B cell (primary cell): Measurements from ENCODE around the gene SIRT3. TPM values are rescaled to one million over a fixed set of nuclear protein-coding genes. Genes with fewer than 3 reads are reported as not detected.

ENCODE experiments used
- ATAC-seq: fragments of 200-7000 bp; cut with Tn5 transposase; one replicate; pipeline ENCODE4 v1.10.0; 2021; ENCODE audit warnings: low read depth, mild to moderate bottlenecking, moderate number of reproducible peaks, moderate library complexity
- CTCF ChIA-PET: fragments of 350-600 bp; sonication (Branson Sonifier 250); formaldehyde crosslinking; loops from one replicate; lab custom pipeline; 2021; ENCODE audit warnings: antibody characterized with exemption, inconsistent platforms; lab: Charles Lee
- POLR2A ChIA-PET: fragments of 350-600 bp; sonication (Branson Sonifier 250); formaldehyde crosslinking; loops from one replicate; lab custom pipeline; 2021; ENCODE audit warnings: antibody characterized with exemption; lab: Charles Lee
- DNase-seq: peaks from one replicate; pipeline ENCODE4 v3.0.0; 2013
- H2AFZ ChIP-seq: 2 replicates; pipeline ENCODE4 v1.6.1; 2012; ENCODE audit warnings: mild to moderate bottlenecking, low read depth, low read length; ENCODE audit not compliant: insufficient read depth, poor library complexity, severe bottlenecking
- H3K27ac ChIP-seq, 2 donors: 1 replicate in 1 of 2; 2 replicates in 1 of 2; pipeline ENCODE4 v1.5.1; 2012 to 2013; ENCODE audit warnings: low read length in 2 of 2, mild to moderate bottlenecking in 2 of 2, moderate library complexity in 1 of 2
- H3K27me3 ChIP-seq, 4 experiments: fragments of 200-600 bp in 1 of 4; sonication (generic) in 1 of 4; replicated peaks in 1 of 4; 1 replicate in 2 of 4; 2 replicates in 2 of 4; pipeline versions ENCODE4 v1.6.1 to v1.7.0; 2013 to 2016; ENCODE audit warnings: low read length in 3 of 4, mild to moderate bottlenecking in 2 of 4, mixed read lengths in 1 of 4, moderate library complexity in 1 of 4; ENCODE audit not compliant: insufficient read depth in 4 of 4, control insufficient read depth in 3 of 4; ENCODE audit errors: control extremely low read depth in 1 of 4
- H3K36me3 ChIP-seq, 2 experiments: replicated peaks in 1 of 2; 1 replicate in 1 of 2; 2 replicates in 1 of 2; pipeline versions ENCODE4 v1.6.1 to v1.7.1; 2013; ENCODE audit warnings: low read length in 1 of 2; ENCODE audit not compliant: insufficient read depth in 2 of 2, control insufficient read depth in 1 of 2; ENCODE audit errors: control extremely low read depth in 1 of 2, extremely low read depth in 1 of 2
- H3K4me1 ChIP-seq, 2 donors: fragments of 200-600 bp in 1 of 2; sonication (generic) in 1 of 2; 1 replicate in 1 of 2; 2 replicates in 1 of 2; pipeline versions ENCODE4 v1.5.1 to v1.6.1; 2013 to 2017; ENCODE audit warnings: low read length in 2 of 2; ENCODE audit not compliant: control insufficient read depth in 2 of 2, insufficient read depth in 2 of 2
- H3K4me2 ChIP-seq: replicated peaks from 2 replicates; pipeline ENCODE3; 2012; ENCODE audit warnings: mild to moderate bottlenecking, low read depth, low read length; ENCODE audit not compliant: poor library complexity, severe bottlenecking
- H3K4me3 ChIP-seq, 5 experiments: fragments of 200-600 bp in 1 of 5; sonication (generic) in 1 of 5; 1 replicate in 3 of 5; 2 replicates in 2 of 5; pipeline versions ENCODE4 v1.5.1 to v1.7.0; 2011 to 2016; ENCODE audit warnings: low read length in 4 of 5, mild to moderate bottlenecking in 4 of 5, low read depth in 2 of 5, control low read depth in 1 of 5, moderate library complexity in 1 of 5; ENCODE audit not compliant: insufficient read depth in 1 of 5; ENCODE audit errors: control extremely low read depth in 1 of 5, extremely low read depth in 1 of 5
- H3K79me2 ChIP-seq: fragments of 200-600 bp; sonication (generic); one replicate; pipeline ENCODE4 v1.6.0; 2016; ENCODE audit warnings: low read length; ENCODE audit not compliant: control insufficient read depth, insufficient read depth
- H3K9ac ChIP-seq: fragments of 200-600 bp; sonication (generic); 2 replicates; pipeline ENCODE4 v1.6.1; 2017; ENCODE audit warnings: mild to moderate bottlenecking, low read length, moderate library complexity
- H3K9me3 ChIP-seq, 3 donors: one replicate each; pipeline versions ENCODE4 v1.6.1 to v1.7.1; 2013; ENCODE audit warnings: low read length in 2 of 3; ENCODE audit not compliant: control insufficient read depth in 2 of 3, insufficient read depth in 1 of 3; ENCODE audit errors: control extremely low read depth in 1 of 3
- H4K20me1 ChIP-seq: 2 replicates; pipeline ENCODE4 v1.6.0; 2012; ENCODE audit warnings: mild to moderate bottlenecking, low read length; ENCODE audit not compliant: insufficient read depth, control insufficient read depth, poor library complexity, severe bottlenecking
- H3K27ac Mint-ChIP-seq: one replicate; pipeline ENCODE4 v1.8.0; 2021; ENCODE audit warnings: mixed read lengths
- H3K27me3 Mint-ChIP-seq: one replicate; pipeline ENCODE4 v1.8.0; 2021; ENCODE audit warnings: mixed read lengths
- H3K4me1 Mint-ChIP-seq: one replicate; pipeline ENCODE4 v1.8.0; 2021; ENCODE audit warnings: mixed read lengths
- H3K4me3 Mint-ChIP-seq: one replicate; pipeline ENCODE4 v1.8.0; 2021; ENCODE audit warnings: mixed read lengths
- H3K9me3 Mint-ChIP-seq: one replicate; pipeline ENCODE4 v1.8.0; 2022; ENCODE audit warnings: mixed read lengths; ENCODE audit not compliant: insufficient read depth
- CTCF ChIP-seq: fragments of 200-600 bp; IDR thresholded peaks from one replicate; pipeline ENCODE4 v1.8.0; 2022; ENCODE audit warnings: antibody characterized with exemption, mild to moderate bottlenecking
- EZH2 ChIP-seq: IDR thresholded peaks from 2 replicates; pipeline ENCODE4 v1.6.1; 2012; ENCODE audit warnings: borderline replicate concordance, low read depth, mild to moderate bottlenecking, moderate library complexity, low read length; ENCODE audit not compliant: insufficient read depth, poor library complexity, severe bottlenecking
- WGBS: methylation state at CpG from one replicate; pipeline ENCODE4 v1.1.5; 2013; ENCODE audit warnings: missing lambda C conversion rate; ENCODE audit not compliant: insufficient coverage; 5-methylcytosine and 5-hydroxymethylcytosine counted together
- intact Hi-C: fragments of 100-400 bp; cut with micrococcal nuclease; formaldehyde crosslinking; loops from one replicate; pipeline ENCODE4 v1.10.0; 2022
- polyA plus RNA-seq: library from polyadenylated mRNA; depleted of rRNA; stranded (reverse); fragments of >200 nt; gene quantifications from 2 replicates; pipeline ENCODE4 v1.2.3, GENCODE V29; 2012
- total RNA-seq, 2 donors: library from RNA; stranded (reverse); fragments of 120-200 nt in 1 of 2; gene quantifications; 1 replicate in 1 of 2; 2 replicates in 1 of 2; pipeline versions ENCODE4 v1.2.3 to v1.2.4, GENCODE V29; 2013 to 2022

The SIRT3 gene
- total and polyA plus RNA-seq, 2 donors (not counting 1 experiment from before 2014, with no cell fraction given): 22.9 to 27.9 TPM

DNA sequence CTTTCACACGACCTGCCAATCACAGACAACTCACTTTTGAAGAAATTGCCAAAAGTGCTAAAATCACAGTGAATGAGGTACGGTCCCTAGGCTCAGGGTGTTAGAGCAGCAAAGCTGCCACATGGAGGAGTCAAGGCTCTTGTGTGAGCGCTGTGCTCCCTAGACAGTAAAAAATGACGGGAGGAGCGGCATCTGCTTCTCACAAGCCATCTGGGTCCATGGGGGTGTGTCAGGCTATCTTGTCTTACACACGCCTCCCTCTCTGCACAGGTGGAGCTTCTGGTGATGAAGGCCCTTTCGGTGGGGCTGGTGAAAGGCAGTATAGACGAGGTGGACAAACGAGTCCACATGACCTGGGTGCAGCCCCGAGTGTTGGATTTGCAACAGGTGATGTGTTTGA lies 15.4 kb upstream of the SIRT3 start:
- Histone ChIP-seq H3K27ac (no peak overlapping the region), H3K36me3 (peaks cover 2 to 65% of the 10 kb centered on the region in 2 experiments), H3K4me3 (no peak overlapping the region), H3K4me1 (peaks cover 0 to 5% of the 10 kb centered on the region in 2 donors), H3K27me3 (no peaks in the 10 kb centered on the region), H4K20me1 (no peaks in the 10 kb centered on the region), H2AFZ (no peak overlapping the region), H3K9ac (no peak overlapping the region), H3K79me2 (peaks cover 5% of the 10 kb centered on the region), H3K4me2 (no peak overlapping the region), H3K9me3 (no peaks in the 10 kb centered on the region)
- TF ChIP-seq EZH2: no peak
- TF ChIP-seq CTCF: no peak
- ATAC-seq (no peak), DNase-seq (no peak)
- Mint-ChIP-seq H3K4me1 (peaks cover 7% of the 10 kb centered on the region), H3K27ac (peak overlapping the region; percentile 50), H3K9me3 (no peaks in the 10 kb centered on the region), H3K27me3 (no peaks in the 10 kb centered on the region), H3K4me3 (no peak overlapping the region)
- ChIA-PET POLR2A (interaction anchor here (1.2 to 1.7 kb wide), 6 partner anchors 16 to 111 kb away, joined by 3 to 9 read pairs (median 4); no protein-coding TSS in a partner anchor), CTCF (interaction anchor here (0.5 to 6.2 kb wide), 31 partner anchors 8 to 199 kb away, joined by 3 to 82 read pairs (median 18); partner anchors contain the start of genes BET1L, IFITM2, IFITM5 and NLRP6)
- intact Hi-C loops: loop anchor here (2.0 kb wide), 3 partner anchors 17 to 113 kb away; no protein-coding TSS in a partner anchor
- WGBS: 93% methylated on average over 7 of the region's 10 CpGs

- no peak overlapping the region for H3K4me2 ChIP-seq
- 92% methylated on average over 9 of the region's 10 CpGs for WGBS
- H3K4me3 ChIP-seq: no peak overlapping the region
- peaks cover 6% of the 10 kb centered on the region for H3K79me2 ChIP-seq
- intact Hi-C loops: loop anchor here (1.0 to 2.0 kb wide), 4 partner anchors 18 to 114 kb away; no protein-coding TSS in a partner anchor
- Mint-ChIP-seq H3K27ac (no peak overlapping the region), H3K4me1 (peaks cover 7% of the 10 kb centered on the region), H3K27me3 (no peaks in the 10 kb centered on the region), H3K9me3 (no peaks in the 10 kb centered on the region), H3K4me3 (no peak overlapping the region)
- H3K4me1 ChIP-seq: peaks cover 0 to 5% of the 10 kb centered on the region in 2 donors
- H3K27me3 ChIP-seq: no peaks in the 10 kb centered on the region
- peaks cover 2 to 72% of the 10 kb centered on the region in 2 experiments for H3K36me3 ChIP-seq
- no peaks in the 10 kb centered on the region for H3K9me3 ChIP-seq
- ChIA-PET CTCF (interaction anchor here (0.6 to 6.2 kb wide), 40 partner anchors 8 to 508 kb away, joined by 3 to 82 read pairs (median 9); partner anchors contain the start of genes BET1L, IFITM2, IFITM5 and NLRP6), POLR2A (interaction anchor here (1.0 to 1.7 kb wide), 9 partner anchors 14 to 112 kb away, joined by 3 to 9 read pairs (median 3); no protein-coding TSS in a partner anchor)
- H4K20me1 ChIP-seq: no peaks in the 10 kb centered on the region
- H3K27ac ChIP-seq: no peak overlapping the region
- peak; percentile 84 for DNase-seq
- H2AFZ ChIP-seq: no peak overlapping the region
- peak; percentile 89 for ATAC-seq
- no peak overlapping the region for H3K9ac ChIP-seq
- TF ChIP-seq CTCF (peak; percentile 79), EZH2 (no peak)
Observed at GRCh38 chr11:250740-251299, 14.7 kb upstream of the SIRT3 start.
